Fibroblast of villous mesenchyme (primary cell): ENCODE data around the gene WDR37. TPM values are rescaled to one million over a fixed set of nuclear protein-coding genes. Genes with fewer than 3 reads are reported as not detected.
"Not testable (repeated sequence)": the region's sequence is repeated elsewhere in the genome, so short reads cannot be mapped to it uniquely, and the experiment has no call there.

Experiments used
- DNase-seq: peaks from one replicate; pipeline ENCODE4 v3.0.0-alpha.2; 2010; ENCODE audit warnings: low read depth
- H3K4me3 ChIP-seq: 2 replicates; pipeline ENCODE4 v1.5.1; 2011; ENCODE audit warnings: low read depth, mild to moderate bottlenecking, low read length
- CTCF ChIP-seq: IDR thresholded peaks from 2 replicates; pipeline ENCODE4 v1.5.1; 2012; ENCODE audit warnings: low read depth, mild to moderate bottlenecking, low read length; ENCODE audit not compliant: insufficient read depth
- total RNA-seq: library from RNA; depleted of rRNA; stranded (reverse); fragments of >200 nt; gene quantifications from 2 replicates; pipeline ENCODE4 v1.2.3, GENCODE V29; 2012

WDR37 gene
- total RNA-seq, 1 donor, result 27.2 TPM

- TF ChIP-seq CTCF, result no peak
- no peak overlapping the region for H3K4me3 ChIP-seq
- DNase-seq, result no peak
Measured at GRCh38 chr10:1058017-1058416, 1.8 kb downstream of the WDR37 start.

GRCh38 chr10:1059902-1060301, 3.7 kb downstream of the WDR37 start:
- no peak for DNase-seq
- no peak overlapping the region for H3K4me3 ChIP-seq
- TF ChIP-seq CTCF, result no peak

GRCh38 chr10:1061930-1062774, 6.0 kb downstream of the WDR37 start:
- no peak overlapping the region for H3K4me3 ChIP-seq
- no peak for DNase-seq
- no peak for TF ChIP-seq CTCF

- no peak for TF ChIP-seq CTCF
- H3K4me3 ChIP-seq, result no peak overlapping the region
Measured at GRCh38 chr10:1063232-1063865, 7.2 kb downstream of the WDR37 start.

GRCh38 chr10:1064964-1065247, 8.7 kb downstream of the WDR37 start:
- no peak for TF ChIP-seq CTCF
- H3K4me3 ChIP-seq, result no peak overlapping the region
- no peak for DNase-seq

More at GRCh38 chr10:1063232-1063865, 7.2 kb downstream of the WDR37 start:
- DNase-seq, result no peak

- not testable (repeated sequence) for H3K4me3 ChIP-seq, DNase-seq
Measured at GRCh38 chr10:1066734-1067133, 10.5 kb downstream of the WDR37 start.

GRCh38 chr10:1068380-1069361, 12.5 kb downstream of the WDR37 start:
- TF ChIP-seq CTCF, result no peak
- no peak overlapping the region for H3K4me3 ChIP-seq
- no peak for DNase-seq
